B cell (primary cell): ENCODE measurements around the gene GHR. TPM values are rescaled to one million over a fixed set of nuclear protein-coding genes. Genes with fewer than 3 reads are reported as not detected.

ENCODE experiments used
- ATAC-seq: fragments of 200-7000 bp; cut with Tn5 transposase; one replicate; pipeline ENCODE4 v1.10.0; 2021; ENCODE audit warnings: low read depth, mild to moderate bottlenecking, moderate number of reproducible peaks, moderate library complexity
- CTCF ChIA-PET: fragments of 350-600 bp; sonication (Branson Sonifier 250); formaldehyde crosslinking; loops from one replicate; lab custom pipeline; 2021; ENCODE audit warnings: antibody characterized with exemption, inconsistent platforms; lab: Charles Lee
- POLR2A ChIA-PET: fragments of 350-600 bp; sonication (Branson Sonifier 250); formaldehyde crosslinking; loops from one replicate; lab custom pipeline; 2021; ENCODE audit warnings: antibody characterized with exemption; lab: Charles Lee
- DNase-seq: peaks from one replicate; pipeline ENCODE4 v3.0.0; 2013
- H2AFZ ChIP-seq: 2 replicates; pipeline ENCODE4 v1.6.1; 2012; ENCODE audit warnings: mild to moderate bottlenecking, low read depth, low read length; ENCODE audit not compliant: insufficient read depth, poor library complexity, severe bottlenecking
- H3K27ac ChIP-seq, 2 donors: 1 replicate in 1 of 2; 2 replicates in 1 of 2; pipeline ENCODE4 v1.5.1; 2012 to 2013; ENCODE audit warnings: low read length in 2 of 2, mild to moderate bottlenecking in 2 of 2, moderate library complexity in 1 of 2
- H3K27me3 ChIP-seq, 4 experiments: fragments of 200-600 bp in 1 of 4; sonication (generic) in 1 of 4; replicated peaks in 1 of 4; 1 replicate in 2 of 4; 2 replicates in 2 of 4; pipeline versions ENCODE4 v1.6.1 to v1.7.0; 2013 to 2016; ENCODE audit warnings: low read length in 3 of 4, mild to moderate bottlenecking in 2 of 4, mixed read lengths in 1 of 4, moderate library complexity in 1 of 4; ENCODE audit not compliant: insufficient read depth in 4 of 4, control insufficient read depth in 3 of 4; ENCODE audit errors: control extremely low read depth in 1 of 4
- H3K36me3 ChIP-seq, 2 experiments: replicated peaks in 1 of 2; 1 replicate in 1 of 2; 2 replicates in 1 of 2; pipeline versions ENCODE4 v1.6.1 to v1.7.1; 2013; ENCODE audit warnings: low read length in 1 of 2; ENCODE audit not compliant: insufficient read depth in 2 of 2, control insufficient read depth in 1 of 2; ENCODE audit errors: control extremely low read depth in 1 of 2, extremely low read depth in 1 of 2
- H3K4me1 ChIP-seq, 2 donors: fragments of 200-600 bp in 1 of 2; sonication (generic) in 1 of 2; 1 replicate in 1 of 2; 2 replicates in 1 of 2; pipeline versions ENCODE4 v1.5.1 to v1.6.1; 2013 to 2017; ENCODE audit warnings: low read length in 2 of 2; ENCODE audit not compliant: control insufficient read depth in 2 of 2, insufficient read depth in 2 of 2
- H3K4me2 ChIP-seq: replicated peaks from 2 replicates; pipeline ENCODE3; 2012; ENCODE audit warnings: mild to moderate bottlenecking, low read depth, low read length; ENCODE audit not compliant: poor library complexity, severe bottlenecking
- H3K4me3 ChIP-seq, 5 experiments: fragments of 200-600 bp in 1 of 5; sonication (generic) in 1 of 5; 1 replicate in 3 of 5; 2 replicates in 2 of 5; pipeline versions ENCODE4 v1.5.1 to v1.7.0; 2011 to 2016; ENCODE audit warnings: low read length in 4 of 5, mild to moderate bottlenecking in 4 of 5, low read depth in 2 of 5, control low read depth in 1 of 5, moderate library complexity in 1 of 5; ENCODE audit not compliant: insufficient read depth in 1 of 5; ENCODE audit errors: control extremely low read depth in 1 of 5, extremely low read depth in 1 of 5
- H3K79me2 ChIP-seq: fragments of 200-600 bp; sonication (generic); one replicate; pipeline ENCODE4 v1.6.0; 2016; ENCODE audit warnings: low read length; ENCODE audit not compliant: control insufficient read depth, insufficient read depth
- H3K9ac ChIP-seq: fragments of 200-600 bp; sonication (generic); 2 replicates; pipeline ENCODE4 v1.6.1; 2017; ENCODE audit warnings: mild to moderate bottlenecking, low read length, moderate library complexity
- H3K9me3 ChIP-seq, 3 donors: one replicate each; pipeline versions ENCODE4 v1.6.1 to v1.7.1; 2013; ENCODE audit warnings: low read length in 2 of 3; ENCODE audit not compliant: control insufficient read depth in 2 of 3, insufficient read depth in 1 of 3; ENCODE audit errors: control extremely low read depth in 1 of 3
- H4K20me1 ChIP-seq: 2 replicates; pipeline ENCODE4 v1.6.0; 2012; ENCODE audit warnings: mild to moderate bottlenecking, low read length; ENCODE audit not compliant: insufficient read depth, control insufficient read depth, poor library complexity, severe bottlenecking
- H3K27ac Mint-ChIP-seq: one replicate; pipeline ENCODE4 v1.8.0; 2021; ENCODE audit warnings: mixed read lengths
- H3K27me3 Mint-ChIP-seq: one replicate; pipeline ENCODE4 v1.8.0; 2021; ENCODE audit warnings: mixed read lengths
- H3K4me1 Mint-ChIP-seq: one replicate; pipeline ENCODE4 v1.8.0; 2021; ENCODE audit warnings: mixed read lengths
- H3K4me3 Mint-ChIP-seq: one replicate; pipeline ENCODE4 v1.8.0; 2021; ENCODE audit warnings: mixed read lengths
- H3K9me3 Mint-ChIP-seq: one replicate; pipeline ENCODE4 v1.8.0; 2022; ENCODE audit warnings: mixed read lengths; ENCODE audit not compliant: insufficient read depth
- EZH2 ChIP-seq: IDR thresholded peaks from 2 replicates; pipeline ENCODE4 v1.6.1; 2012; ENCODE audit warnings: borderline replicate concordance, low read depth, mild to moderate bottlenecking, moderate library complexity, low read length; ENCODE audit not compliant: insufficient read depth, poor library complexity, severe bottlenecking
- WGBS: methylation state at CpG from one replicate; pipeline ENCODE4 v1.1.5; 2013; ENCODE audit warnings: missing lambda C conversion rate; ENCODE audit not compliant: insufficient coverage; 5-methylcytosine and 5-hydroxymethylcytosine counted together
- intact Hi-C: fragments of 100-400 bp; cut with micrococcal nuclease; formaldehyde crosslinking; loops from one replicate; pipeline ENCODE4 v1.10.0; 2022
- polyA plus RNA-seq: library from polyadenylated mRNA; depleted of rRNA; stranded (reverse); fragments of >200 nt; gene quantifications from 2 replicates; pipeline ENCODE4 v1.2.3, GENCODE V29; 2012
- total RNA-seq, 2 donors: library from RNA; stranded (reverse); fragments of 120-200 nt in 1 of 2; gene quantifications; 1 replicate in 1 of 2; 2 replicates in 1 of 2; pipeline versions ENCODE4 v1.2.3 to v1.2.4, GENCODE V29; 2013 to 2022
- TF ChIP-seq, protein P1 (sequence below): fragments of 200-600 bp; IDR thresholded peaks from one replicate; pipeline ENCODE4 v1.8.0; 2022; ENCODE audit warnings: antibody characterized with exemption, mild to moderate bottlenecking

GHR gene
- total and polyA plus RNA-seq, 2 donors (not counting 1 experiment from before 2014, with no cell fraction given), result not detected

- Mint-ChIP-seq H3K9me3 (no peaks in the 10 kb centered on the region), H3K27ac (no peak overlapping the region), H3K27me3 (peaks cover 6% of the 10 kb centered on the region), H3K4me3 (no peak overlapping the region), H3K4me1 (no peaks in the 10 kb centered on the region)
- ChIA-PET CTCF (no interaction called here), POLR2A (no interaction called here)
- Histone ChIP-seq H3K4me2 (no peak overlapping the region), H3K36me3 (no peaks in the 10 kb centered on the region), H3K27me3 (no peaks in the 10 kb centered on the region), H3K27ac (no peak overlapping the region), H2AFZ (no peak overlapping the region), H3K9me3 (no peaks in the 10 kb centered on the region), H3K4me3 (no peak overlapping the region), H3K9ac (no peak overlapping the region), H3K79me2 (no peaks in the 10 kb centered on the region), H4K20me1 (no peaks in the 10 kb centered on the region), H3K4me1 (no peaks in the 10 kb centered on the region)
- intact Hi-C loops, result no loop called here
- DNase-seq (no peak), ATAC-seq (no peak)
- 66% methylated on average over 4 of the region's 4 CpGs for WGBS
- TF ChIP-seq EZH2, result no peak
- TF ChIP-seq, protein P1, sequence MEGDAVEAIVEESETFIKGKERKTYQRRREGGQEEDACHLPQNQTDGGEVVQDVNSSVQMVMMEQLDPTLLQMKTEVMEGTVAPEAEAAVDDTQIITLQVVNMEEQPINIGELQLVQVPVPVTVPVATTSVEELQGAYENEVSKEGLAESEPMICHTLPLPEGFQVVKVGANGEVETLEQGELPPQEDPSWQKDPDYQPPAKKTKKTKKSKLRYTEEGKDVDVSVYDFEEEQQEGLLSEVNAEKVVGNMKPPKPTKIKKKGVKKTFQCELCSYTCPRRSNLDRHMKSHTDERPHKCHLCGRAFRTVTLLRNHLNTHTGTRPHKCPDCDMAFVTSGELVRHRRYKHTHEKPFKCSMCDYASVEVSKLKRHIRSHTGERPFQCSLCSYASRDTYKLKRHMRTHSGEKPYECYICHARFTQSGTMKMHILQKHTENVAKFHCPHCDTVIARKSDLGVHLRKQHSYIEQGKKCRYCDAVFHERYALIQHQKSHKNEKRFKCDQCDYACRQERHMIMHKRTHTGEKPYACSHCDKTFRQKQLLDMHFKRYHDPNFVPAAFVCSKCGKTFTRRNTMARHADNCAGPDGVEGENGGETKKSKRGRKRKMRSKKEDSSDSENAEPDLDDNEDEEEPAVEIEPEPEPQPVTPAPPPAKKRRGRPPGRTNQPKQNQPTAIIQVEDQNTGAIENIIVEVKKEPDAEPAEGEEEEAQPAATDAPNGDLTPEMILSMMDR, result no peak
Observed at GRCh38 chr5:42689391-42689790, 266.2 kb downstream of the GHR start.

DNA sequence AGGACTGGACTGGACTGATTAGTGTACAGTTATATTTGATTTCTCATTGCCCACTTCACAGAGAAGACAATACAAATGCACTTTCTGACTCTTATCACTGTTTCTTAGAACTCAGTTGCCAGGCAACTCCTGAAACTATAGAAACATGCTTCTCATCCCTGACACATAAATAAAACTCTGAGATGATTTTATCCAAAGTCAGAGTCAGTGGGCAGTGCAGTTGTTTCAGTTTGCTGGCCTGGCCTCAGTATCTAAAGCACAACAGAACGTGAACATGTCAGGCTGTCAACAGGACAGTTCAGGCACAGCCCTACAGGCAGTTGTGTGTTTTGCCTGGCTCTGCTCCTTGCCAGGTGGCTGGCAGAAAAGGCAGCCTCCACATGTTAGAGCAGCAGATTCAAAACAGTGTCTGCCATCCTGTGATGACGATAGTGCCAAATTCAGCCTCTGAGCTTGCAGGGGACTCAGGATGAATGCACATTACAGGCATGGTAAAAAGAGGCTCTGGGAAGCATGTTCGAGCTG lies 268.2 kb downstream of the GHR start:
- 69% methylated on average over 2 of the region's 3 CpGs for WGBS
- H3K4me1 ChIP-seq, result no peaks in the 10 kb centered on the region
- H3K9ac ChIP-seq, result no peak overlapping the region
- Mint-ChIP-seq H3K4me1 (no peaks in the 10 kb centered on the region), H3K27me3 (peaks cover 6% of the 10 kb centered on the region), H3K27ac (no peak overlapping the region), H3K4me3 (no peak overlapping the region), H3K9me3 (no peaks in the 10 kb centered on the region)
- H3K36me3 ChIP-seq, result no peaks in the 10 kb centered on the region
- DNase-seq, result no peak
- no peaks in the 10 kb centered on the region for H3K9me3 ChIP-seq
- H3K4me2 ChIP-seq, result no peak overlapping the region
- intact Hi-C loops, result no loop called here
- POLR2A ChIA-PET, result no interaction called here
- H3K4me3 ChIP-seq, result no peak overlapping the region
- no peak overlapping the region for H2AFZ ChIP-seq
- TF ChIP-seq, protein P1, result no peak
- TF ChIP-seq EZH2, result no peak
- H4K20me1 ChIP-seq, result no peaks in the 10 kb centered on the region
- H3K27ac ChIP-seq, result no peak overlapping the region
- no peaks in the 10 kb centered on the region for H3K79me2 ChIP-seq
- ATAC-seq, result no peak
- CTCF ChIA-PET, result no interaction called here
- no peaks in the 10 kb centered on the region for H3K27me3 ChIP-seq
